Thyroid gland (tissue), 4 donors: Measurements from ENCODE around the gene SLC6A6.

ENCODE experiments used
- POLR2A ChIP-seq, 2 donors: fragments of 450-650 bp; IDR thresholded peaks; one replicate each; pipeline ENCODE4 v1.6.1; 2017; ENCODE audit warnings: antibody characterized with exemption in 2 of 2, mild to moderate bottlenecking in 2 of 2, moderate library complexity in 1 of 2
- TF ChIP-seq, protein P1 (sequence below), 6 experiments: fragments of 200-600 bp in 3 of 6; fragments of 450-650 bp in 3 of 6; sonication (generic) in 3 of 6; IDR thresholded peaks; one replicate each; pipeline ENCODE4 v1.5.1; 2016 to 2019; ENCODE audit warnings: antibody characterized with exemption in 6 of 6, mild to moderate bottlenecking in 2 of 6, inconsistent platforms in 1 of 6, moderate library complexity in 1 of 6

DNA sequence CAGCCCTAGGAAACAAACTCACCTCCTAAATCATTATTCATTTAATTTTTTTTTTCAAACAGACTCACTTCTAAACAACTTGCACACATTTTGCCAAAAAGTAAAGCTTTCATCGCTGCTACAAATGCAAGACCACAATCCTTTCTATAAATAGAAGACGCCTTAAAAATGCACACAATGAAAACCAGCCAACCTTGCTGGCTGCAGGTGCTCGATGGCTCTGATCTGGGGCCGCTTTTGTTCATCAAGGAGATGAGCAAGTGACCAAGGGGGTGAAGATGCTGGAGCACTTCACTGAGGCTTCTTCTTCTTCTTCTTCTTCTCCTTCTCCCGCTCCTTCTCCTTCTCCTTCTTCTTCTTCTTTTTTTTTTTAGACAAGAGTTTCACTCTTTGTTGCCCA lies 12.7 kb upstream of the SLC6A6 start:
- TF ChIP-seq, protein P1, sequence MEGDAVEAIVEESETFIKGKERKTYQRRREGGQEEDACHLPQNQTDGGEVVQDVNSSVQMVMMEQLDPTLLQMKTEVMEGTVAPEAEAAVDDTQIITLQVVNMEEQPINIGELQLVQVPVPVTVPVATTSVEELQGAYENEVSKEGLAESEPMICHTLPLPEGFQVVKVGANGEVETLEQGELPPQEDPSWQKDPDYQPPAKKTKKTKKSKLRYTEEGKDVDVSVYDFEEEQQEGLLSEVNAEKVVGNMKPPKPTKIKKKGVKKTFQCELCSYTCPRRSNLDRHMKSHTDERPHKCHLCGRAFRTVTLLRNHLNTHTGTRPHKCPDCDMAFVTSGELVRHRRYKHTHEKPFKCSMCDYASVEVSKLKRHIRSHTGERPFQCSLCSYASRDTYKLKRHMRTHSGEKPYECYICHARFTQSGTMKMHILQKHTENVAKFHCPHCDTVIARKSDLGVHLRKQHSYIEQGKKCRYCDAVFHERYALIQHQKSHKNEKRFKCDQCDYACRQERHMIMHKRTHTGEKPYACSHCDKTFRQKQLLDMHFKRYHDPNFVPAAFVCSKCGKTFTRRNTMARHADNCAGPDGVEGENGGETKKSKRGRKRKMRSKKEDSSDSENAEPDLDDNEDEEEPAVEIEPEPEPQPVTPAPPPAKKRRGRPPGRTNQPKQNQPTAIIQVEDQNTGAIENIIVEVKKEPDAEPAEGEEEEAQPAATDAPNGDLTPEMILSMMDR (IDR thresholded peaks at IDR 0.05): no peak
- no peak for TF ChIP-seq POLR2A (IDR thresholded peaks at IDR 0.05)
